A673 (cell line): ENCODE data around the gene MOK. TPM values are rescaled to one million over a fixed set of nuclear protein-coding genes. Genes with fewer than 3 reads are reported as not detected.

ENCODE experiments used
- BruUV-seq: library from RNA; stranded (reverse); fragments of 400-500 nt; replicated peaks from 2 replicates; lab custom pipeline; 2021; lab: Mats Ljungman, UMichigan
- CTCF ChIA-PET: fragments of 300-600 bp; sonication (Branson Sonifier 250); formaldehyde crosslinking; loops from one replicate; lab custom pipeline; 2022; ENCODE audit warnings: antibody characterized with exemption; lab: Charles Lee
- POLR2A ChIA-PET: fragments of 300-600 bp; sonication (Branson Sonifier 250); formaldehyde crosslinking; loops from one replicate; lab custom pipeline; 2022; ENCODE audit warnings: antibody characterized with exemption; ENCODE audit not compliant: low non-redundant PET; lab: Charles Lee
- DNase-seq: peaks from one replicate; pipeline ENCODE4 v3.0.0-alpha.2; 2015; ENCODE audit warnings: low spot score
- H3K27ac ChIP-seq: fragments of 200-600 bp; sonication (generic); 2 replicates; pipeline ENCODE4 v1.5.1; 2016; ENCODE audit warnings: mixed run types, low read depth, mild to moderate bottlenecking, mixed read lengths, antibody characterized with exemption, low read length; ENCODE audit not compliant: poor library complexity, severe bottlenecking
- H3K27me3 ChIP-seq: fragments of 200-600 bp; sonication (generic); replicated peaks from 2 replicates; pipeline ENCODE4 v1.6.1; 2017; ENCODE audit warnings: mixed run types, low read depth, mild to moderate bottlenecking, mixed read lengths, antibody characterized with exemption, low read length; ENCODE audit not compliant: insufficient read depth, poor library complexity
- H3K36me3 ChIP-seq: fragments of 200-600 bp; sonication (generic); 2 replicates; pipeline ENCODE4 v1.6.1; 2016; ENCODE audit warnings: mixed run types, mild to moderate bottlenecking, mixed read lengths, antibody characterized with exemption, low read length; ENCODE audit not compliant: insufficient read depth, poor library complexity, severe bottlenecking
- H3K4me1 ChIP-seq: fragments of 200-600 bp; sonication (generic); 2 replicates; pipeline ENCODE4 v1.6.1; 2017; ENCODE audit warnings: mixed run types, mild to moderate bottlenecking, mixed read lengths, antibody characterized with exemption, low read length; ENCODE audit not compliant: insufficient read depth, poor library complexity, severe bottlenecking
- H3K4me3 ChIP-seq: fragments of 200-600 bp; sonication (generic); 2 replicates; pipeline ENCODE4 v1.5.1; 2016; ENCODE audit warnings: low read depth, mixed run types, mild to moderate bottlenecking, mixed read lengths, low read length; ENCODE audit not compliant: poor library complexity, severe bottlenecking
- H3K9me3 ChIP-seq: fragments of 200-600 bp; sonication (generic); 2 replicates; pipeline ENCODE4 v1.6.1; 2016; ENCODE audit warnings: mixed run types, low read depth, mild to moderate bottlenecking, mixed read lengths, antibody characterized with exemption, low read length; ENCODE audit not compliant: poor library complexity, severe bottlenecking
- CTCF ChIP-seq: fragments of 300-800, 200-600 bp; sonication (generic); conservative IDR thresholded peaks from 2 replicates; pipeline ENCODE4 v1.5.1; 2017; ENCODE audit warnings: low read depth, mild to moderate bottlenecking, antibody characterized with exemption, low read length, moderate library complexity, mixed read lengths
- EZH2 ChIP-seq: fragments of 200-600 bp; sonication (generic); IDR thresholded peaks from 2 replicates; pipeline ENCODE4 v1.6.1; 2017; ENCODE audit warnings: borderline replicate concordance, low read depth, mild to moderate bottlenecking, mixed read lengths, antibody characterized with exemption, low read length; ENCODE audit not compliant: poor library complexity, severe bottlenecking
- intact Hi-C: fragments of 100-400 bp; cut with micrococcal nuclease; formaldehyde crosslinking; loops from one replicate; pipeline ENCODE4 v1.10.0; 2022; ENCODE audit not compliant: unreplicated experiment
- total RNA-seq: library from RNA; stranded (reverse); gene quantifications from 2 replicates; pipeline ENCODE4 v1.2.3, GENCODE V29; 2021

MOK gene
- total RNA-seq, 1 experiment from 2014 or later, result 27.4 TPM

GRCh38 chr14:102316743-102317563 is 12.0 kb upstream of the MOK start:
- Histone ChIP-seq H3K4me1 (peaks cover 19% of the 10 kb centered on the region), H3K27ac (peak overlapping the region; percentile 74), H3K36me3 (no peaks in the 10 kb centered on the region), H3K4me3 (peak overlapping the region; percentile 63), H3K9me3 (no peaks in the 10 kb centered on the region), H3K27me3 (no peaks in the 10 kb centered on the region)
- no TSS peak for BruUV-seq
- POLR2A ChIA-PET, result interaction anchor here (0.6 kb wide), 1 partner anchor 137 kb away, joined by 5 read pairs; no protein-coding TSS in a partner anchor
- peak; percentile 69 for TF ChIP-seq CTCF
- TF ChIP-seq EZH2, result no peak
- peak; percentile 93 for DNase-seq
- intact Hi-C loops, result loop anchor here (5.0 to 10.0 kb wide), 2 partner anchors 200 to 612 kb away; no protein-coding TSS in a partner anchor
- CTCF ChIA-PET, result interaction anchor here (0.6 to 0.9 kb wide), 5 partner anchors 12 to 788 kb away, joined by 4 to 11 read pairs (median 7); partner anchors contain the start of gene MOK

- peak; percentile 80 for DNase-seq
- no peaks in the 10 kb centered on the region for H3K36me3 ChIP-seq
- H3K9me3 ChIP-seq, result no peaks in the 10 kb centered on the region
- H3K4me3 ChIP-seq, result peak overlapping the region; percentile 63
- no peaks in the 10 kb centered on the region for H3K27me3 ChIP-seq
- no peak for TF ChIP-seq EZH2
- no peak for TF ChIP-seq CTCF
- BruUV-seq, result no TSS peak
- H3K27ac ChIP-seq, result peak overlapping the region; percentile 74
- ChIA-PET POLR2A (interaction anchor here (0.6 kb wide), 1 partner anchor 136 kb away, joined by 5 read pairs; no protein-coding TSS in a partner anchor), CTCF (interaction anchor here (0.6 to 0.9 kb wide), 4 partner anchors 11 to 789 kb away, joined by 4 to 8 read pairs (median 6); partner anchors contain the start of gene MOK)
- H3K4me1 ChIP-seq, result peaks cover 19% of the 10 kb centered on the region
- intact Hi-C loops, result loop anchor here (5.0 to 10.0 kb wide), 2 partner anchors 201 to 612 kb away; no protein-coding TSS in a partner anchor
Observed at GRCh38 chr14:102316338-102316742, 11.4 kb upstream of the MOK start.

GRCh38 chr14:102315121-102315520 is 10.2 kb upstream of the MOK start:
- Histone ChIP-seq H3K27ac (no peak overlapping the region), H3K9me3 (no peaks in the 10 kb centered on the region), H3K27me3 (no peaks in the 10 kb centered on the region), H3K4me1 (peaks cover 19% of the 10 kb centered on the region), H3K4me3 (no peak overlapping the region), H3K36me3 (no peaks in the 10 kb centered on the region)
- ChIA-PET CTCF (interaction anchor here (0.6 to 1.4 kb wide), 3 partner anchors 18 to 608 kb away, joined by 3 to 5 read pairs (median 3); no protein-coding TSS in a partner anchor), POLR2A (no interaction called here)
- DNase-seq, result no peak
- TF ChIP-seq CTCF, result no peak
- no peak for TF ChIP-seq EZH2
- intact Hi-C loops, result loop anchor here (2.0 to 10.0 kb wide), 4 partner anchors 80 to 610 kb away; no protein-coding TSS in a partner anchor
- no TSS peak for BruUV-seq
